HG03571 (cell line): Measurements from ENCODE around the gene POLR1H.
A peak's percentile ranks its signal among the peaks of the same experiment; 100 is the strongest.
"Not testable (repeated sequence)": the region's sequence is repeated elsewhere in the genome, so short reads cannot be mapped to it uniquely, and the experiment has no call there.

Experiments used
- ATAC-seq: cut with Tn5 transposase; IDR thresholded peaks from one replicate; pipeline ENCODE4 v1.9.1; 2021; ENCODE audit not compliant: unreplicated experiment

Gene POLR1H, protein sequence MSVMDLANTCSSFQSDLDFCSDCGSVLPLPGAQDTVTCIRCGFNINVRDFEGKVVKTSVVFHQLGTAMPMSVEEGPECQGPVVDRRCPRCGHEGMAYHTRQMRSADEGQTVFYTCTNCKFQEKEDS

DNA sequence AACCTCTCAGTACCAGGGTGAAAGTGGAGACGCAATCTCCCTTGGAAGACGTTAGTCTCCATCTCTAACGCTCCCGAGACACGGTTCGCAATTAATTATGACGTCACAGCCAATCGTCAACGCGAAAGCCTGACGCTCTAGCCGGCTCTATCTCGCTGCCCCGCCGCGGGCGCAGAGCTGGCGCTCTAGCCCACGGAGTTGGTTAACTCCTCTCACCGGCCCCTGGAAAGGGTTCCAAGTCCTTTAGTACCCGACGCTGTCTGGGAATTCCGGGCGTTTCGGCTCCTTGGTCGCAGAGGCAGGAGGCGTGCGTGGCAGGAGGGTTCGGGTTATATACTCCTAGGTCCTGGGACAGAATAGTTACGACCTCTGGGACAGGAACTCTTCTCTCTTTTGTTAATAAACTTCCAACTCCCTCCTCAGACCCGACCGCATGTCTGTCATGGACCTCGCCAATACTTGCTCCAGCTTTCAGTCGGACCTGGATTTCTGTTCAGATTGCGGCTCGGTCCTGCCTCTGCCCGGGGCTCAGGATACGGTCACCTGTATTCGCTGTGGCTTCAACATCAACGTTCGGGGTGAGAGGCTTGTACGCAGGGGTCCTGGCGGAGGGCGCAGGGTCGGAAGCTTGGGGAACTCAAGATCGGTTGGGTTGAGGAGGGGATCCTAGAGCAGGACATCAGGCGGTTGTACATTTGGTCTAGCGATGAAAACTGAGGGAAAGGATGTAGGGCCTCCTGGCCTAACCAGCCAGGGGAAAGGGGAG lies at the start of gene POLR1H:
TSS of gene POLR1H (plus strand) at position 174 of the 766 bp plus-strand sequence. CDS start at position 434, 260 bp downstream.
- peak; percentile 75 for ATAC-seq

DNA sequence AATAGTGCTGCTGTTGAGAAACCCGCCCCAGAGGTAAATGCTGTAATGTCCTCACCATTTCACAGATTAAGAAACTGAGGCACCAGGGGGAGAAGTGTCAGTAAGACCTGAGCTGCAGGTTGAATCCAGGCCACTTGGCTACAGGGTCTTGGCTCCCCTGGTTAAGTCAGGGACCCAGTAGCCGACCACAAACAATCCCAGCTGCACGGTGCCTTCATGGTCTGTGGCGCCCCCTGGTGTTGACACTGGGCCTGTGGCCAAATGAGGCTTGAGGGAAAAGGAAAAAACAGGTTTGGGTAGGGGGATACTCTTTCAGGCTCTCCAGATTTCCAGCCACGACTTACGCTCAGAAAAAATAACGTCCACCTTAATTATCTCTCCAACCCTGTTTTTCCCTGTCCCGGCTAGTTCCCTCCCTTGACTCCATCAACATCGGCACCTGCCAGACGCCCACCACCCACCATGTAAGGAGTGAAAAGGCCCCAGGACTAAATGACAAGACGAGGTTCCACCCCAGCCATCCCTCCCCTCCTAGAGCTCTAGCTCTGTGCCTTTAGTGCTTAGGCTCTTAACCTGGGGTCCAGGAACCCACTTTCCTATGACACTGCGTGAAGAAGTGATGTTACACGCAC lies 47.7 kb upstream of the POLR1H start:
- no peak for ATAC-seq

DNA sequence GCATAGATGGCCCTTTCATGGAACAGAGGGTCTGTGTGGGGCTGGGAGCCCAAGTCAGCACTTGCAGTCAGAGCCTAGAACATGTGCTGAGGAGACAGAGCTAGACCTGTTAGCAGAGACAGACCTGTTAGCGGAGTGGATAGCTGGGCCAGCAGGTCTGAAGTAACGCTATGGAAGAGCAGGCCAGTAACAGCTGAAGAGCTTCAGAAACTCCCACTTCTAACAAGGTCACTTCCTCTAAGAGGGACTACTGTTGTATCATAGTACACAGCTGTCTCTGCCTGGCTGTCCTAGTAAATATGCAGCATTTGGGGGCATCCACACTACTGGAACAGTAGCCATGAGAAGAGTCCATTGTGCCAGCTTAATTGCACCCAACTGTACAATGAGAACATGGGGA lies 41.2 kb upstream of the POLR1H start:
- no peak for ATAC-seq

DNA sequence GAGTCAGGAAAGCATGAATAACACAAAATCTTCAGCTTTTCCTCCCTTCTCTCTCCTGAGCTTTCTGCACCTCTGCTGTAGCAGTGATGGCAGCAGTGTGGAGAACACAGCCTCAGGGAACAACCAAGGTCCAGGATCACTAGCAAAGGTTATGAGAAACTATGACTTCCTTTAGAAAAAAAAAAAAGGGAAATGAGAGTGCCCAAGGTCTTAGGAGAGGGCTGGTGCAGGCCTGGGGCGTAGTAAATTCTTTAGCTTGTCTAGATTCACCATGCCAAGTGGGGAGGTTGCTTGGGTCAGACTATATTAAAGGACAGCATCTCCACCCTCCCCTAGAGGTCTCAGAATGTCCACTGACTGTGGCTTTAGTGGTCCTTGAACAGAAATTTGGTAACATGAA lies 40.4 kb upstream of the POLR1H start:
- no peak for ATAC-seq

DNA sequence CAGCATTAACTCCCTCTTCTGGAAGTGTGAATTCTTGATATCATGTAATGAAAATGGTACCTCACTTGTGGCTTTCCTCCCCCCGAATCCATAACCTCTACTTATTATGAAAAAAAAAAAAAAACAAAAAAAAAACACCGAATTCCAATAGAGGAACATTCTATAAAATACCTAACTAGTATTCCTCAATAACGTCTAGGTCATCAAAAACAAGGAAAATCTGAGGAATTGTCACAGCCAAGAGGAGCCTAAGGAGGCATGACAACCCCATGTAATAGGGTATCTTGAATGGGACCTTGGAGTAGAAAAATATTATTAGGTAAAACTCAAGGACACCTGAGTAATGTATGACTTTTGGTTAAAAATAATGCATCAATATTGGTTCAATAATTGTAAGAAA lies 38.9 kb upstream of the POLR1H start:
- no peak for ATAC-seq

DNA sequence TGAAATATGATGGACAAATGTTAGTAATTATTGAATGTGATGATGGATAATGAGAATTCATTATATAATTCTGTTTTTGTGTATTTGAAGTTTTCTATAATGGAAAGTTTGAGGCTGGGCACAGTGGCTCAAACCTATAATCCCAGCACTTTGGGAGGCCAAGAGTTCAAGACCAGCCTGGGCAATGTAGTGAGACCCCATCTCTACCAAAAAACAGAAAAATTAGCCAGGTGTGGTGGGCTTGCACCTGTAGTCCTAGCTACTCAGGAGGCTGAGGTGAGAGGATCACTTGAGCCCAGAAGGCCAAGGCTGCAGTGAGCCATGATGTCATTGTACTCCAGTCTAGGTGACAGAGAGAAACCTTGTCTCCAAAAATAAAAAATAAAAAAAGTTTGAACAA lies 38.4 kb upstream of the POLR1H start:
- ATAC-seq: not testable (repeated sequence)

DNA sequence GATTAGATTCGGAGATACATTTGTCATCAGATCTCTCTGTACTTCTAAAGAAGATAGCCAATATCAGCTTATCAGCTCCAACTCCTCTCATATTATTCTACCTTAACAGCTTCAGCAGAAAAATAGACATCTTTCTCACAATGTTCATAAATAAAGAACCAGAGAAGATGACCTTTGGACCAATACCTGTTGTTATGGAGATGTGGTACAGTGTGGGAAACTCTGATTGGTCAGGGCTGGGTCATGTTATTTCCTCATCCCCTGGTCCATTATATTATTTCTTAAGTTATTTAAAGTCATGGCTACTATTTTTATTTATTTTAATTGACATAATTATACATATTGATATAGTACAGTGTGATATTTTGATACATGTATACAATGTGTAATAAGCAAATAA lies 35.9 kb upstream of the POLR1H start:
- ATAC-seq: no peak

DNA sequence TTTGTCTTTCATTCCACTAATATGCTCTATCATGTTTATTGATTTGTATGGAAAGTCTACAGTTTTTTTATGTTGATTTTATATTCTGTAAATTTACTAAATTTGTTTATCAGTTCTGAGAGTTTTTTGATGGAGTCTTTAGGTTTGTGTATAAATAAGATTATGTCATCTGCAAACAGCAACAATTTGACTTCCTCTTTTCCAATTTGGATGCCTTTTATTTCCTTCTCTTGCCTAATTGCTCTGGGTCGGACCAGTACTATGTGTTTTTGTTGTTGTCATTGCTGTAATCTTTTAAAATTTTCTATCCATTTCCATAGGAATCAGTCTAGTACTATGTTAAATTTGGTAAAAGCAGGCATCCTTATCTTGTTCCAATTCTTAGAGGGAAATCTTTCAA lies 31.5 kb upstream of the POLR1H start:
- ATAC-seq: no peak

DNA sequence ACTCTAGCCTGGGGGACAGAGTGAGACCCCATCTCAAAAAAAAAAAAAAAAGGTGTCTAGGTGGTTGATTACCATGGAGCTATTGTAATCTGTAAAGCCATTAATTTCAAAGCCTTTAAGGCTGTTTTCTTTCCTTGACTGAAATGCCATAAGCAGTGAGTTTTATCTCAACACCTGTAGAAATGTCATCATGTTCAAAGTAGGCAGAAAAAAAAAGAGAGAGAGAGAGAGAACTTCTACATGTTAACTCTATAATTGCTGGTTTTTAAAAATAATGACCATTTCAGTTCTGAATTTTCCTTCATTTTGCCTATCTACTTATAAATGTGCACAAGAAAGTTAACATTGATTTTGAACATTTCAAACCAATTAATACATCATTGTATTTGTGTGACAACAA lies 29.7 kb upstream of the POLR1H start:
- ATAC-seq: no peak

DNA sequence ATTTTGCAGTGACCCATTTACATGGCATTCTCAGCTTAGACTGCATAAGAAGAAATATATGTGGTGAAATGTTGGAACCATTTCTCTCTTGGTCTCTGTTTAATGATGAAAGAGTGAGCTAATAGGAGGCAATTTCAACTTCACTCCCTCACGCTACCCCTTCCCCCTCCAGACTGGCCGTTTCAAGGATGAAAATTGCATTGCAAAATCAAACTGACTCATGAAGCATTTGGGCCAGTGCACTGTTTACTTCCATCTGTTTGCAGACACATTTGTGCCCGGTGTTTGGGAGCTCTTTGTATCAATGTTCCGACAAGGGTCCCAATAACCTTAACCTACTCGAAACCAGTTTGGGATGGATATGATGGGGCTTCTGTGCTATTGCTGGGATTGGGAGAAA lies 27.6 kb upstream of the POLR1H start:
- ATAC-seq: not testable (repeated sequence)

DNA sequence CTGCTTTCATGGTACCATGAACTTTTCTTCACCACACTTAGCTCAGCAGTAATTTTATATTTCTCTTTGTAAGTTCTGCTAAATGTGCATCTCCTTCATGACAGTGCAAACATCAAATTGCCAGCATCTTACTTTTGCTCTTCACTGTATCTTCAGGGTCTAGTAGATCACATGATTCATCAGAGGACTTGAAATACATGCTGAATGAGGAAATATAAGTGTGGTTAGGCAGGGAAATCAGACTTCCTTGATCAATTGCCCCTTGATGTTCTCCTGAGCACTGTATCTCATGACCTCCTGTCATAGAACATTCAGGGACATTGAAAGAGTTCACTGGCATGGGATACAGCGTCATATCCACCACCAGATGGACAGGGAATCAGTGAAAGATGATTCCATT lies 25.3 kb upstream of the POLR1H start:
- no peak for ATAC-seq

DNA sequence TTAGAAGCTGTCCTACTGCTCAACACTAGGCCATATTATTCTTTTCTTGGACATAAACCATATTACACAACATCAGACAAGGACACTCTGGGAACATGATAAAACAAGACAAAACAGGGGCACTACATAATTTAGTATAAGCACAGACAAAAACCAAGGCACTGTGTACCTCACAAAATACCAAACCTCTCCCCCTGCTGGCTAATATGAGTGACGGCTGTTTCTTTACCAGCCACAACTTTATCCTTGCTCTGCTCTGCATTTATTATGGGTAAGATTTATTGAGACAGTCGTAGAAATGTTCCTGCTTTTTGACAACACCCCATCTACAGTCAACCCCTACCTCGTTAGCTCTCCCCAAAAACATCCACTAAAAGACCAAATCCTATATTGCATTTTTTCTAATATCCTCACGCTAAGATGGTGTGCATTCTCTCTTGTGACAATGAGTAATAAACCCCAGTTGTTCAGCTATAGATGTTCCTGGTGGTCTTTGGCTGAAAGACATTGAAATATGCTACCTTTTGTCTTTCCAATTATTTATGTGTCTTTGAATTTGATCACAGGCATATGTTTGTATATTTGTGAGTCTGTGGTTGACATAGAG lies 23.8 kb upstream of the POLR1H start:
- ATAC-seq: no peak

DNA sequence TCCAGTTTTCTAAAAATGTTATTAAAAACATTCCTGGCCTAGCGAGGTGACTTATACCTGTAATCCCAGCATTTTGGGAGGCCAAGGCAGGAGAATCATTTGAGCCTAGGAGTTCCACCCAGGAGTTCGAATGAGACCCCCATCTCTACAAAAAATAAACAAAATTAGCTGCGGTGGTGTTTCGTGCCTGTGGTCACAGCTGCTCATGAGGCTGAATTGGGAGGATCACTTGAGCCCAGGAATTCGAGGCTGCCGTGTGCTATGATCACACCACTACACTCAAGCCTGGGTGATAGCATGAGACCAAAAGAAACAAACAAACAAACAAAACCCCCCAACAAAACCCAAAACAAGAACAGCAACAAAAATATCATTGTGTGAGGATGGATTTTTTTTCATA lies 19.8 kb upstream of the POLR1H start:
- no peak for ATAC-seq

DNA sequence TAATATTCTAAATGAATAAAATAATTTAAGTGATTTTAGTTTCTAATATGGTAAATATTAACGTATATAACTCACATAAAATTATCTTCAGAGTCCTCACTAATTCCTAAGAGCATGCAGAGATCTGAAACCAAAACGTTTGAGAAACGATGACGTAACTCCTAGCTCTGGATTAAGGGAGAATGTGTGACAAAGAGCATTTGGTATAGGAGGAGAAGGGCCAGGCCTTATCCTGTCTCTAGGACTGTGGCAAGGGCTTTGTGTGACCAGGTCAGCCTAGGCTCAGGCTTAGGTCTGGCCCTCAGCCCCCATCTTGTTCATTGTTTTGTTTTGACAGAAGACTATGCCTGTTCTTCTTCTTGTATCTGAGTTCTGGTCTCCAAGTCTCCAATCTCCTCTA lies 19.2 kb upstream of the POLR1H start:
- no peak for ATAC-seq

DNA sequence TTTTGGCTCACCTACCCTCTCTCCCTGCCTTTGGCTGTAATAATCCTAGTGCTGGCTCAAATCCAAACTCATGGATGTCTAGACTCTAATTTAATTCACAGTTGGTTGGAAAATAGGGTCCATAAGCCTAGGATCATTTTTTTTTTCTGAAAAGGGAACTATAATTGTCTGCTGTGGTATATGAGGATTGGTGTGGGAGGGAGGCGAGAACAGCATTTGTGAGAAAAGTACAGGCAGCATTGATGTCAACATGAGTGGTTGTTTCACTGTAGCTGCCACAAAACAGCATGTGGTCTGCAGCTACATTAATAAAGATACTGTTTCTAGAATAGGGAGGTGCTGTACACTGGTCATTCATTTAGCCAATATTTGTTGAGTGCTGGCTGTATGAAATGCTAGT lies 18.6 kb upstream of the POLR1H start:
- ATAC-seq: no peak

DNA sequence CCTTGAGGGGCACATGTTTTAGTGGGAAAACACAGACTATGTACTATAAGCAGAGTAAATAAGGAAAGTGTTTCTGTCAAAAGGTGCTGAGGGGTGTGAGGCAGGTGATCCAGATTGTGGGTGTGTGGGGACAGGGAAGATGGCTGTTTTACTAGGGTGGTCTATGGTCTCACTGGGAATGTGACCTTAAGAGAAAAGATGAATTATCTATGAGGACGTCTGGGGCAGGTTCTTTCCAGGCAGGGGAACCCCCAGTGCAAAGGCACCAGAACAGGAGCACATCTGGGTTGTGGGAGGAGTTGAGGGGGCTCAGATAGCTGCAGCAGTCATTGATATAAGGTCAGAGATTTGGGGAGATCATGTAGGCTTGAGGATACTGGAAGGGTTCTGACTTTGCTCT lies 18.2 kb upstream of the POLR1H start:
- ATAC-seq: no peak

DNA sequence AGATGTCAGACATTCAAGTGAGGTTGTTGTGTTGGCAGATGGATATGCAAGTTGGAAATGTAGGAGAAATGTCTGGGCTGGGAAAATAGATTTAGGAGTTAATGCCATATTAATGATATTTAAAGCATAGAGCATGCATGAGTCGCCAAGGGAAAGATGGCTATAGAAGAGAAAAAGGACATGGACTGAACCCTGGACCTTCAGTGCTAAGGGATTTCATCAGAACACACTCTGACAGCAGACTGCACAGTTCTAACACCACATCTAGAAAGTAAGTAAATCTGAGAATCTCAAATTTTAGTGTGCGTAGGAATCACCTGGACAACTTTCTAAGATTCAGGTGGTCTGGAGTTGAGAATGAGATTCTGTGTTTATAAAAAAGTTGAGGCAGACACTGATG lies 17.3 kb upstream of the POLR1H start:
- no peak for ATAC-seq

DNA sequence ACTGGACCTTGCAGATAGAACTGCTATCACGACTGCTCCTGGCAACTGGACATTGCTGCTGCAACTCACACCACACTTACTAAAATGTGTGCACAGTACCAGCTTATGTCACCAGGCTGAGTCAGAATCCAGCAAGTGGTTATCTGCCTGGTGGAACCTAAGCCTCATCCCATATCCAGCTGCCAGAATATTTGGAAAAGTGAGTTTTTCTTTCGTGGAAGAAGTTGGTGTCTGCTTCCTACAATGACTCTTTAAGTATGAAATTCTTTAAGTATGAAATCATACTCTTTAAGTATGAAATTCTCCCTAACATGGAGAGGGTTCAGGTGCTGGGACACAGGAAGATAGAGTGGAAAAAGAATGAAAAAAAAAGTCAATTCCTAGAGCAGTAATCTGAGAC lies 16.4 kb upstream of the POLR1H start:
- ATAC-seq: no peak

DNA sequence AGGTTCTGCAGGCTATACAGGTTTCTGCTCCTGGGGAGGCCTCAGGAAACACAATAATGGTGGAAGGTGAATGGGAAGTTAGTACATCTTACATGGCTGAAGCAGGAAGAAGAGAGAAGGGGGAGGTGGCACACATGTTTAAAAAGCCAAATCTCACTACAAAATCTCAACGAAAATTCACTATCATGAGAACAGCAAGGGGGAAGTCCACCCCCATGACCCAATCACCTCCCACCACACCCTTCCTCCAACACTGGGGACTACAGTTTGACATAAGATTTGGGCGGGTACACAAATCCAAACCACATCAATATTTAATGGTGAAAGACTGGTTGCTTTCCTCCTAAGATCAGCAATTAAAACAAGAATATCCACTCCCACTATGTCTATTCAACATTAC lies 13.8 kb upstream of the POLR1H start:
- ATAC-seq: no peak

DNA sequence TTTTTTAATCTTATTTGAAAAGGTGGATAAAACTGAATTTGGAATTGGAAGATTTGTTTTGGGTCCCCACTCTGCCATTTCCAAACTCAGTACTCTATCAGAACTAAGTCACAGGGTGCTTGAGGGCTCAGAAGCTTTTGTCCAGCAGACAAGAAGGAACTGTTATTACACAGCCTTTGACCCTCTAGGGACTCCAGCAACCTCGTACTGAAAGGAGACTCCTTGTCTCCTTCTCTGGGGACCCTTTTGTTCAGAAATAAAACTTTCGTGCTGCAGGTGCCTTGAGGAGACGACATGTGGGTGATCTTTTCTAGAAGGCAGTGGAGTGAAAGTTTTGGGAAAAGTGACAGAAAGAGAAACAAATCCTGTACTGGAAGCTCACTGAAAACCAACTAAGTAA lies 7.4 kb upstream of the POLR1H start:
- ATAC-seq: no peak

DNA sequence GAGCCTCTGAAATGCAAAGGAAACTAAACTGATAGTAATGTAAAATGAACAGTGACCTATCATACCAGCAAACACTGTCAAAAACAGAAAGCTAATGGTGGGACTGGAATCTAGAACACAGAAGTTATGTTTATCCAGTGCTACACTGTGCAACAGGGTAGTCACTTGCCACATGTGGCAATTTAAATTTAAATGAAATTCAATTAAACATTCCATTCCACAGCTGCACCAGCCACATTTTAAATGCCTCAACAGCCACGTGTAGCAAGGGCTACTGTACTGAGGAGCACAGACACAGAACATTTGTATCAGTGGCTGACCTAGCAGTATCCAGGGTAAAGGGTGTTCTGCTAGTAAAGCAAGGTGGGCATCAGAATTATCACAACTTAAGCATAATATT lies 5.6 kb upstream of the POLR1H start:
- ATAC-seq: no peak

DNA sequence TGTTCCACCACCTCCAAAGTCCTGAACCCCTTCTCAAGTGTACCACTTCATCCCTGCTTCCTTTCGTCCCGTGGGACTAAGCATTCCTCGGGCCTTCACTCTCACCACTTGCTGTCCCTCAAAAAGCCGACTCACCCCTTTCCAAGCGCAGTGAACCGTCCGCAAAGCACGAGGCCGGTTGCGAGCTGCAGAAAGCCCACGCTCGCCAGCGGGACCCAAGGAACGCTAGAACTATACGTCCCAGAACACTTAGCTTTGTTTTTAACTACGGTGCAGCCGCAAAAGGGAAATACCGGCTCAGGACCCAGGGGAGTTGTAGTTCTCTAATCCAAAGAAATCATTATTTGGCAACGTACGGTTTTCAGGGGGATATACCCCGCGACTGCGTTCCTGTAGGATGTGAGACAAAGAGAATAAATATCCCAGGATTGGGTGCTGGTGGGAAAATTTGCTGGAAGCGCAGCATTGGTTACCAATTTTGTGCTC lies 416 bp upstream of the POLR1H start:
- peak; percentile 16 for ATAC-seq
